GM23338 (cell line): ENCODE measurements around the gene YLPM1. TPM values are rescaled to one million over a fixed set of nuclear protein-coding genes. Genes with fewer than 3 reads are reported as not detected.

ENCODE experiments used
- ATAC-seq: fragments of 200-7000 bp; cut with Tn5 transposase; 3 replicates; pipeline ENCODE4 v1.9.1; 2020
- DNase-seq: peaks from one replicate; pipeline ENCODE4 v3.0.0-alpha.2; 2015; ENCODE audit warnings: low spot score
- H2AFZ ChIP-seq: fragments of 200-600 bp; sonication (generic); 2 replicates; pipeline ENCODE4 v1.8.0; 2016; ENCODE audit warnings: antibody characterized with exemption, mild to moderate bottlenecking, moderate library complexity
- H3F3A ChIP-seq: fragments of 200-600 bp; sonication (generic); replicated peaks from 2 replicates; pipeline ENCODE4 v1.8.0; 2017; ENCODE audit warnings: antibody characterized with exemption, mixed run types, low read depth
- H3K27ac ChIP-seq: fragments of 200-600 bp; sonication (generic); 2 replicates; pipeline ENCODE4 v1.6.1; 2016; ENCODE audit warnings: low read depth
- H3K27me3 ChIP-seq: fragments of 200-600 bp; sonication (generic); 2 replicates; pipeline ENCODE4 v1.8.0; 2016; ENCODE audit warnings: mild to moderate bottlenecking, mixed run types, moderate library complexity; ENCODE audit not compliant: insufficient read depth
- H3K36me3 ChIP-seq: fragments of 200-600 bp; sonication (generic); 2 replicates; pipeline ENCODE4 v1.8.0; 2016; ENCODE audit warnings: mild to moderate bottlenecking; ENCODE audit not compliant: insufficient read depth
- H3K4me1 ChIP-seq: fragments of 200-600 bp; sonication (generic); 2 replicates; pipeline ENCODE4 v1.8.0; 2016; ENCODE audit warnings: mild to moderate bottlenecking, moderate library complexity; ENCODE audit not compliant: insufficient read depth
- H3K4me2 ChIP-seq: fragments of 200-600 bp; sonication (generic); 2 replicates; pipeline ENCODE4 v1.7.1; 2017; ENCODE audit warnings: mixed run types
- H3K4me3 ChIP-seq: fragments of 200-600 bp; sonication (generic); 2 replicates; pipeline ENCODE4 v1.6.1; 2016; ENCODE audit warnings: mixed run types
- H3K79me2 ChIP-seq: fragments of 200-600 bp; sonication (generic); replicated peaks from 2 replicates; pipeline ENCODE4 v1.8.0; 2017; ENCODE audit warnings: mild to moderate bottlenecking; ENCODE audit not compliant: insufficient read depth
- H3K9me2 ChIP-seq: fragments of 200-600 bp; sonication (generic); 2 replicates; pipeline ENCODE4 v1.8.0; 2017; ENCODE audit not compliant: insufficient read depth
- H4K20me1 ChIP-seq: fragments of 200-600 bp; sonication (generic); replicated peaks from 2 replicates; pipeline ENCODE4 v1.8.0; 2017; ENCODE audit warnings: mild to moderate bottlenecking; ENCODE audit not compliant: insufficient read depth
- H3K27ac Mint-ChIP-seq: 2 replicates; pipeline ENCODE4 v1.8.0; 2020; ENCODE audit warnings: inconsistent platforms, mild to moderate bottlenecking, moderate library complexity, mixed read lengths
- H3K27me3 Mint-ChIP-seq: 3 replicates; pipeline ENCODE4 v1.8.0; 2022; ENCODE audit warnings: low read depth, mild to moderate bottlenecking, moderate library complexity, mixed read lengths, inconsistent platforms; ENCODE audit not compliant: insufficient read depth, poor library complexity
- H3K36me3 Mint-ChIP-seq: 3 replicates; pipeline ENCODE4 v1.8.0; 2021; ENCODE audit warnings: low read depth, mild to moderate bottlenecking, inconsistent platforms, moderate library complexity, mixed read lengths
- H3K4me1 Mint-ChIP-seq: 3 replicates; pipeline ENCODE4 v1.8.0; 2020; ENCODE audit warnings: mild to moderate bottlenecking, inconsistent platforms, mixed read lengths
- H3K4me3 Mint-ChIP-seq: 3 replicates; pipeline ENCODE4 v1.8.0; 2021; ENCODE audit warnings: moderate library complexity, mild to moderate bottlenecking, inconsistent platforms, mixed read lengths
- H3K9me3 Mint-ChIP-seq: 3 replicates; pipeline ENCODE4 v1.8.0; 2020; ENCODE audit warnings: moderate library complexity, mild to moderate bottlenecking, inconsistent platforms, mixed read lengths
- CREB1 ChIP-seq: fragments of 250-450 bp; sonication (Bioruptor Pico); IDR thresholded peaks from 2 replicates; pipeline ENCODE4 v1.5.0; 2020; ENCODE audit warnings: low read depth, mild to moderate bottlenecking, moderate library complexity
- EZH2 ChIP-seq: fragments of 200-600 bp; sonication (generic); IDR thresholded peaks from one replicate; pipeline ENCODE4 v1.8.0; 2017; ENCODE audit warnings: antibody characterized with exemption, mild to moderate bottlenecking, low read depth; ENCODE audit not compliant: unreplicated experiment
- EZH2phosphoT487 ChIP-seq: fragments of 200-600 bp; sonication (generic); IDR thresholded peaks from one replicate; pipeline ENCODE4 v1.8.1; 2018; ENCODE audit warnings: antibody characterized with exemption; ENCODE audit not compliant: unreplicated experiment
- JUNB ChIP-seq: IDR thresholded peaks from one replicate; pipeline ENCODE4 v1.6.1; 2016; ENCODE audit warnings: antibody characterized with exemption; ENCODE audit not compliant: unreplicated experiment
- NANOG ChIP-seq: IDR thresholded peaks from 2 replicates; pipeline ENCODE4 v1.6.1; 2016; ENCODE audit warnings: antibody characterized with exemption, borderline replicate concordance
- POLR2AphosphoS5 ChIP-seq: IDR thresholded peaks from 2 replicates; pipeline ENCODE4 v1.6.1; 2016; ENCODE audit warnings: antibody characterized with exemption, low read depth
- STAT1 ChIP-seq: IDR thresholded peaks from one replicate; pipeline ENCODE4 v1.6.1; 2016; ENCODE audit warnings: antibody characterized with exemption; ENCODE audit not compliant: unreplicated experiment
- ZNF114 ChIP-seq: fragments of 250-450 bp; sonication (Bioruptor Pico); IDR thresholded peaks from 2 replicates; pipeline ENCODE4 v1.5.0; 2020; ENCODE audit warnings: mild to moderate bottlenecking, moderate library complexity
- ZNF331 ChIP-seq: fragments of 250-450 bp; sonication (Bioruptor Pico); IDR thresholded peaks from 2 replicates; pipeline ENCODE4 v1.5.0; 2020; ENCODE audit warnings: low read depth, mild to moderate bottlenecking, moderate library complexity
- polyA plus RNA-seq: library from polyadenylated mRNA; unstranded; fragments of >200 nt; fragmentation: Nextera tagmentation; extraction: Ambion mirVana; gene quantifications from 2 replicates; pipeline ENCODE4 v1.2.1, GENCODE V29; 2016
- total RNA-seq: library from RNA; depleted of rRNA; stranded (reverse); fragments of >200 nt; shearing (Covaris generic); gene quantifications from 2 replicates; pipeline ENCODE4 v1.2.3, GENCODE V29; 2014
- TF ChIP-seq, protein P1 (sequence below): fragments of 250-450 bp; sonication (Bioruptor Pico); IDR thresholded peaks from 2 replicates; pipeline ENCODE4 v1.5.0; 2020; ENCODE audit warnings: mild to moderate bottlenecking, moderate library complexity
- TF ChIP-seq, protein P2 (sequence below): IDR thresholded peaks from one replicate; pipeline ENCODE4 v1.6.1; 2018; ENCODE audit warnings: antibody characterized with exemption; ENCODE audit not compliant: unreplicated experiment
- TF ChIP-seq, protein P3 (sequence below): IDR thresholded peaks from 2 replicates; pipeline ENCODE4 v1.6.1; 2016; ENCODE audit warnings: antibody characterized with exemption
- TF ChIP-seq, protein P4 (sequence below), 2 experiments: fragments of 200-600 bp in 1 of 2; sonication (generic) in 1 of 2; conservative IDR thresholded peaks; 2 replicates each; pipeline versions ENCODE4 v1.5.1 to v1.6.1; 2016 to 2017; ENCODE audit warnings: antibody characterized with exemption in 2 of 2, low read depth in 2 of 2, mild to moderate bottlenecking in 2 of 2, moderate library complexity in 1 of 2

YLPM1 gene
- total and polyA plus RNA-seq, 2 experiments from 2014 or later, result 39.2 to 58.4 TPM

DNA sequence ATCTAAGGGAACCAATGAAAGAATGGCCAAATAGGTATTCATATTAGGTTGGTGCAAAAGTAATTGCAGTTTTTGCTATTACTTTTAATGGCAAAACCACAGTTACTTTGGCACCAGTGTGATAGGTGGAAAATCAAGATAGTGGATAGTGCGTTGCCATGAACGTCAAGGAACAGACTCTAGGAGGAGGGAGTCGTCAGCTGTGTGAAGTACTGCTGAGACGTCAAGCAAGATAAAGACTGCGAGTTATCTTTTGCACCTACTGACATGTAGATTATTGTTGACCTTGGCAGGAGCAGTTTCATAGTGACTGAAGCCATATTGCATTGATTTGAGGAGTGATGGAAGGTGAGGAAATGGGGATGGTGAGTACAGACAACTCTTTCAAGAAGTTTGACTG lies 8.3 kb downstream of the YLPM1 start (continued):
- TF ChIP-seq, protein P1, sequence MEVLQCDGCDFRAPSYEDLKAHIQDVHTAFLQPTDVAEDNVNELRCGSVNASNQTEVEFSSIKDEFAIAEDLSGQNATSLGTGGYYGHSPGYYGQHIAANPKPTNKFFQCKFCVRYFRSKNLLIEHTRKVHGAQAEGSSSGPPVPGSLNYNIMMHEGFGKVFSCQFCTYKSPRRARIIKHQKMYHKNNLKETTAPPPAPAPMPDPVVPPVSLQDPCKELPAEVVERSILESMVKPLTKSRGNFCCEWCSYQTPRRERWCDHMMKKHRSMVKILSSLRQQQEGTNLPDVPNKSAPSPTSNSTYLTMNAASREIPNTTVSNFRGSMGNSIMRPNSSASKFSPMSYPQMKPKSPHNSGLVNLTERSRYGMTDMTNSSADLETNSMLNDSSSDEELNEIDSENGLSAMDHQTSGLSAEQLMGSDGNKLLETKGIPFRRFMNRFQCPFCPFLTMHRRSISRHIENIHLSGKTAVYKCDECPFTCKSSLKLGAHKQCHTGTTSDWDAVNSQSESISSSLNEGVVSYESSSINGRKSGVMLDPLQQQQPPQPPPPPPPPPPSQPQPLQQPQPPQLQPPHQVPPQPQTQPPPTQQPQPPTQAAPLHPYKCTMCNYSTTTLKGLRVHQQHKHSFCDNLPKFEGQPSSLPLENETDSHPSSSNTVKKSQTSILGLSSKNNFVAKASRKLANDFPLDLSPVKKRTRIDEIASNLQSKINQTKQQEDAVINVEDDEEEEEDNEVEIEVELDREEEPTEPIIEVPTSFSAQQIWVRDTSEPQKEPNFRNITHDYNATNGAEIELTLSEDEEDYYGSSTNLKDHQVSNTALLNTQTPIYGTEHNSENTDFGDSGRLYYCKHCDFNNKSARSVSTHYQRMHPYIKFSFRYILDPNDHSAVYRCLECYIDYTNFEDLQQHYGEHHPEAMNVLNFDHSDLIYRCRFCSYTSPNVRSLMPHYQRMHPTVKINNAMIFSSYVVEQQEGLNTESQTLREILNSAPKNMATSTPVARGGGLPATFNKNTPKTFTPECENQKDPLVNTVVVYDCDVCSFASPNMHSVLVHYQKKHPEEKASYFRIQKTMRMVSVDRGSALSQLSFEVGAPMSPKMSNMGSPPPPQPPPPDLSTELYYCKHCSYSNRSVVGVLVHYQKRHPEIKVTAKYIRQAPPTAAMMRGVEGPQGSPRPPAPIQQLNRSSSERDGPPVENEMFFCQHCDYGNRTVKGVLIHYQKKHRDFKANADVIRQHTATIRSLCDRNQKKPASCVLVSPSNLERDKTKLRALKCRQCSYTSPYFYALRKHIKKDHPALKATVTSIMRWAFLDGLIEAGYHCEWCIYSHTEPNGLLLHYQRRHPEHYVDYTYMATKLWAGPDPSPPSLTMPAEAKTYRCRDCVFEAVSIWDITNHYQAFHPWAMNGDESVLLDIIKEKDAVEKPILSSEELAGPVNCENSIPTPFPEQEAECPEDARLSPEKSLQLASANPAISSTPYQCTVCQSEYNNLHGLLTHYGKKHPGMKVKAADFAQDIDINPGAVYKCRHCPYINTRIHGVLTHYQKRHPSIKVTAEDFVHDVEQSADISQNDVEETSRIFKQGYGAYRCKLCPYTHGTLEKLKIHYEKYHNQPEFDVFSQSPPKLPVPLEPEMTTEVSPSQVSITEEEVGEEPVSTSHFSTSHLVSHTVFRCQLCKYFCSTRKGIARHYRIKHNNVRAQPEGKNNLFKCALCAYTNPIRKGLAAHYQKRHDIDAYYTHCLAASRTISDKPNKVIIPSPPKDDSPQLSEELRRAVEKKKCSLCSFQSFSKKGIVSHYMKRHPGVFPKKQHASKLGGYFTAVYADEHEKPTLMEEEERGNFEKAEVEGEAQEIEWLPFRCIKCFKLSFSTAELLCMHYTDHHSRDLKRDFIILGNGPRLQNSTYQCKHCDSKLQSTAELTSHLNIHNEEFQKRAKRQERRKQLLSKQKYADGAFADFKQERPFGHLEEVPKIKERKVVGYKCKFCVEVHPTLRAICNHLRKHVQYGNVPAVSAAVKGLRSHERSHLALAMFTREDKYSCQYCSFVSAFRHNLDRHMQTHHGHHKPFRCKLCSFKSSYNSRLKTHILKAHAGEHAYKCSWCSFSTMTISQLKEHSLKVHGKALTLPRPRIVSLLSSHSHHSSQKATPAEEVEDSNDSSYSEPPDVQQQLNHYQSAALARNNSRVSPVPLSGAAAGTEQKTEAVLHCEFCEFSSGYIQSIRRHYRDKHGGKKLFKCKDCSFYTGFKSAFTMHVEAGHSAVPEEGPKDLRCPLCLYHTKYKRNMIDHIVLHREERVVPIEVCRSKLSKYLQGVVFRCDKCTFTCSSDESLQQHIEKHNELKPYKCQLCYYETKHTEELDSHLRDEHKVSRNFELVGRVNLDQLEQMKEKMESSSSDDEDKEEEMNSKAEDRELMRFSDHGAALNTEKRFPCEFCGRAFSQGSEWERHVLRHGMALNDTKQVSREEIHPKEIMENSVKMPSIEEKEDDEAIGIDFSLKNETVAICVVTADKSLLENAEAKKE, result no peak
- no peak for TF ChIP-seq ZNF331
- TF ChIP-seq EZH2, result no peak
- TF ChIP-seq, protein P2, sequence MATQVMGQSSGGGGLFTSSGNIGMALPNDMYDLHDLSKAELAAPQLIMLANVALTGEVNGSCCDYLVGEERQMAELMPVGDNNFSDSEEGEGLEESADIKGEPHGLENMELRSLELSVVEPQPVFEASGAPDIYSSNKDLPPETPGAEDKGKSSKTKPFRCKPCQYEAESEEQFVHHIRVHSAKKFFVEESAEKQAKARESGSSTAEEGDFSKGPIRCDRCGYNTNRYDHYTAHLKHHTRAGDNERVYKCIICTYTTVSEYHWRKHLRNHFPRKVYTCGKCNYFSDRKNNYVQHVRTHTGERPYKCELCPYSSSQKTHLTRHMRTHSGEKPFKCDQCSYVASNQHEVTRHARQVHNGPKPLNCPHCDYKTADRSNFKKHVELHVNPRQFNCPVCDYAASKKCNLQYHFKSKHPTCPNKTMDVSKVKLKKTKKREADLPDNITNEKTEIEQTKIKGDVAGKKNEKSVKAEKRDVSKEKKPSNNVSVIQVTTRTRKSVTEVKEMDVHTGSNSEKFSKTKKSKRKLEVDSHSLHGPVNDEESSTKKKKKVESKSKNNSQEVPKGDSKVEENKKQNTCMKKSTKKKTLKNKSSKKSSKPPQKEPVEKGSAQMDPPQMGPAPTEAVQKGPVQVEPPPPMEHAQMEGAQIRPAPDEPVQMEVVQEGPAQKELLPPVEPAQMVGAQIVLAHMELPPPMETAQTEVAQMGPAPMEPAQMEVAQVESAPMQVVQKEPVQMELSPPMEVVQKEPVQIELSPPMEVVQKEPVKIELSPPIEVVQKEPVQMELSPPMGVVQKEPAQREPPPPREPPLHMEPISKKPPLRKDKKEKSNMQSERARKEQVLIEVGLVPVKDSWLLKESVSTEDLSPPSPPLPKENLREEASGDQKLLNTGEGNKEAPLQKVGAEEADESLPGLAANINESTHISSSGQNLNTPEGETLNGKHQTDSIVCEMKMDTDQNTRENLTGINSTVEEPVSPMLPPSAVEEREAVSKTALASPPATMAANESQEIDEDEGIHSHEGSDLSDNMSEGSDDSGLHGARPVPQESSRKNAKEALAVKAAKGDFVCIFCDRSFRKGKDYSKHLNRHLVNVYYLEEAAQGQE, result no peak

DNA sequence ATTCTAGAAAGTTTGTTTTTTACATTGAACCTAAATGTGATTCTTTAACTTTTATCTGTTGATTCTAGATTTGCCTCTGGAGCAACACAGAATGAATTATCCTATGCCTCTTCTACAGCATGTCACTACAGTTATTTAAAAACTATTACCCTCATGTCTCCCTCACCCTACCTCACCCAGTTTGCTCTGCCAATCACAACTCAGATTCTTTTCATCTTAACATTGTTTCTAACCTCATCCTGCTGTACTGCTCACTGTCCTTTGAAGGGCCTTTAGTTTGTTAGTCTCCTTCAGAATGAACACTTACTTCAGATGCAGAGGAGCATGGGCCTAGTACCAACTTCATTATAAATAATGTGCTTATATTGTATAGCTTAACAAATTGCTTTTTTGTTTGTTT lies 21.5 kb downstream of the YLPM1 start:
- H3F3A ChIP-seq, result no peaks in the 10 kb centered on the region
- H3K4me1 ChIP-seq, result peaks cover 4% of the 10 kb centered on the region; the same call in 1 of the 2 replicates
- Mint-ChIP-seq H3K27ac (0 out of 2 replicates have a peak overlapping the region, but pooled peaks have one; percentile 54), H3K9me3 (no peaks in the 10 kb centered on the region), H3K36me3 (peaks cover 73% of the 10 kb centered on the region), H3K4me1 (peaks cover 9% of the 10 kb centered on the region; the same call in 2 of the 3 replicates), H3K27me3 (no peaks in the 10 kb centered on the region), H3K4me3 (no peak overlapping the region)
- H4K20me1 ChIP-seq, result no peaks in the 10 kb centered on the region; the same call in 1 of the 2 replicates
- no peak overlapping the region for H2AFZ ChIP-seq
- H3K4me3 ChIP-seq, result no peak overlapping the region
- ATAC-seq (no peak), DNase-seq (no peak)
- no peak overlapping the region for H3K4me2 ChIP-seq
- H3K27ac ChIP-seq, result no peak overlapping the region; the same call in 1 of the 2 replicates
- H3K9me2 ChIP-seq, result no peaks in the 10 kb centered on the region
- H3K79me2 ChIP-seq, result peaks cover 54% of the 10 kb centered on the region
- H3K27me3 ChIP-seq, result no peaks in the 10 kb centered on the region
- H3K36me3 ChIP-seq, result peaks cover 41% of the 10 kb centered on the region; the same call in 1 of the 2 replicates
- TF ChIP-seq ZNF114 (CRISPR knock-in tag) (no peak), STAT1 (no peak), JUNB (no peak), EZH2phosphoT487 (no peak), CREB1 (no peak), POLR2AphosphoS5 (no peak), ZNF331 (no peak), NANOG (no peak)
- TF ChIP-seq, protein P3, sequence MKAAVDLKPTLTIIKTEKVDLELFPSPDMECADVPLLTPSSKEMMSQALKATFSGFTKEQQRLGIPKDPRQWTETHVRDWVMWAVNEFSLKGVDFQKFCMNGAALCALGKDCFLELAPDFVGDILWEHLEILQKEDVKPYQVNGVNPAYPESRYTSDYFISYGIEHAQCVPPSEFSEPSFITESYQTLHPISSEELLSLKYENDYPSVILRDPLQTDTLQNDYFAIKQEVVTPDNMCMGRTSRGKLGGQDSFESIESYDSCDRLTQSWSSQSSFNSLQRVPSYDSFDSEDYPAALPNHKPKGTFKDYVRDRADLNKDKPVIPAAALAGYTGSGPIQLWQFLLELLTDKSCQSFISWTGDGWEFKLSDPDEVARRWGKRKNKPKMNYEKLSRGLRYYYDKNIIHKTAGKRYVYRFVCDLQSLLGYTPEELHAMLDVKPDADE, result no peak
- TF ChIP-seq, protein P4, sequence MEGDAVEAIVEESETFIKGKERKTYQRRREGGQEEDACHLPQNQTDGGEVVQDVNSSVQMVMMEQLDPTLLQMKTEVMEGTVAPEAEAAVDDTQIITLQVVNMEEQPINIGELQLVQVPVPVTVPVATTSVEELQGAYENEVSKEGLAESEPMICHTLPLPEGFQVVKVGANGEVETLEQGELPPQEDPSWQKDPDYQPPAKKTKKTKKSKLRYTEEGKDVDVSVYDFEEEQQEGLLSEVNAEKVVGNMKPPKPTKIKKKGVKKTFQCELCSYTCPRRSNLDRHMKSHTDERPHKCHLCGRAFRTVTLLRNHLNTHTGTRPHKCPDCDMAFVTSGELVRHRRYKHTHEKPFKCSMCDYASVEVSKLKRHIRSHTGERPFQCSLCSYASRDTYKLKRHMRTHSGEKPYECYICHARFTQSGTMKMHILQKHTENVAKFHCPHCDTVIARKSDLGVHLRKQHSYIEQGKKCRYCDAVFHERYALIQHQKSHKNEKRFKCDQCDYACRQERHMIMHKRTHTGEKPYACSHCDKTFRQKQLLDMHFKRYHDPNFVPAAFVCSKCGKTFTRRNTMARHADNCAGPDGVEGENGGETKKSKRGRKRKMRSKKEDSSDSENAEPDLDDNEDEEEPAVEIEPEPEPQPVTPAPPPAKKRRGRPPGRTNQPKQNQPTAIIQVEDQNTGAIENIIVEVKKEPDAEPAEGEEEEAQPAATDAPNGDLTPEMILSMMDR (conservative IDR thresholded peaks at IDR 0.05; ENCODE audit: low read depth in 2 of 2), result no peak
